CD4-positive, alpha-beta T cell treated with Interleukin-6 at 100 ng/mL for 8 hours (primary cell): Measurements from ENCODE around the gene PTPN11.

Source experiments
- DNase-seq: peaks from one replicate; pipeline ENCODE4 v3.0.0-alpha.2; 2020; ENCODE audit warnings: mixed read lengths, low spot score

The PTPN11 gene

DNA sequence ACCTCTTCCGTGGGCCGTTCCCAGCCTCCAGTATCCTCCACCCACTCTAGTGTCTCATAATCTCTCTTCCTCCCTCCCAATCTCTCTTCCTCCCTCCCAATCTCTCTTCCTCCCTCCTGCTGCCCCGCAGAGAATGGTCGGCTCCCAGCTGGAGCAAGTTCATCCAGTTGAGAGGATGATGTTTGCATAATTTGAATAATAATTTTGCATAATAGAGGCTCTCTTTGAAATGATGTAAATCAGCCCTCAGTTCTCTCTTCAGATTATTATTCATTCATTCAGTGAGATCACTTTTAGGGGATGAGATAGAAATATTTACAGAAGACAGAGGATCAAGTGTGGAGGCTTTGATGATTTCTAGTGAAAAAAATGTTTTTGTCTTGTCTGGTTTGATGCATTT, 125.0 kb downstream of the PTPN11 start:
- no peak for DNase-seq

DNA sequence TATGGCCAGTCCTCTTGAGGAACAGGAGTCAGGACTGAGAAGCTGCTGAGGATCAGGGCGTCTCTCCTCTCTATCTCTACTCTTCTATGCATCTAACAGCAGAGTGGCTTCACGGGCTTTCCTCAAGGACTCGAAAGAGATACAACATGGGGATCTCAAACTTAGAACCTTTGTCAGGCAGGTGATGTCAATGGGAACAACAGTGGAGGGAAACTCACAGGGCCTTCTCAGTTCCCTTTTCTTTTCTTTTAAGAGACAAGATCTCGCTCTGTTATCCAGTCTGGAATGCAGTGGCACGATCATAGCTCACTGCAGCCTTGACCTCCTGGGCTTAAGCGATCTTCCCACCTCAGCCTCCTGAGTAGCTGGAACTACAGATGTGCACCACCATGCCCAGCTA, 127.6 kb downstream of the PTPN11 start:
- DNase-seq: no peak

DNA sequence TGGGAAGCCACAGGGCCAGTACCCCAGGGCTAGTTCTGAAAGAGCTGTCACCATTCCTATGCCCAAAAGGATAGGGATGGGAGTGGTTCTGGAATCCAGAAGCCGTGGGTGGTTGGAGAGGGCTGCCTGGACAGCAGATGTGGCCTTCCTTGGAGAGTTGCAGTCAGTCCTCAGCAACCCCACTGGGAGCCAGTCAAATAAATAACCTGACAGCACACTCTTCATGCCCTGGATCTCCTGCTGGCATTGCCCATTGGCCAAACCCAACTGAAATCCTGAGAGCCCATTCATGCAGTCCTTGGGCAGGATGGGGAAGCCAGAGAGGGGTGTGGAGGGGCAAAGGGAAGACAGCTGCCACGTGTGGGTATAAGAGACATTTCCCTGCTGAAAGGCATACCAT, 128.2 kb downstream of the PTPN11 start:
- no peak for DNase-seq

DNA sequence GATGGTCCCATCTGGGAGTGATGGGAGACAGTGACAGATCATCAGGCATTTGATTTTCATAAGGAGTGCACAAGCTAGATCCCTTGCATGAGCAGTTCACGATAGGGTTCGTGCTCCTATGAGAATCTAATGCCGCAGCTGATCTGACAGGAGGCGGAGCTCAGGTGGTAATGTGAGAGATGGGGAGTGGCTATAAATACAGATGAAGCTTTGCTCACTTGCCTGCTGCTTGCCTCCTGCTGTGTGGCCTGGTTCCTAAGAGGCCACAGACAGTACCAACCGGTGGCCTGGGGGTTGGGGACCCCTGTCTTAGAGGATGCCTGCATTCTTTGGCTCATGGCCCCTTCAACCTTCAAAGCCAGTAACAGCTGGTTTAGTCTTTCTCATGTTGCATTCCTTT, 130.3 kb downstream of the PTPN11 start:
- DNase-seq: no peak

DNA sequence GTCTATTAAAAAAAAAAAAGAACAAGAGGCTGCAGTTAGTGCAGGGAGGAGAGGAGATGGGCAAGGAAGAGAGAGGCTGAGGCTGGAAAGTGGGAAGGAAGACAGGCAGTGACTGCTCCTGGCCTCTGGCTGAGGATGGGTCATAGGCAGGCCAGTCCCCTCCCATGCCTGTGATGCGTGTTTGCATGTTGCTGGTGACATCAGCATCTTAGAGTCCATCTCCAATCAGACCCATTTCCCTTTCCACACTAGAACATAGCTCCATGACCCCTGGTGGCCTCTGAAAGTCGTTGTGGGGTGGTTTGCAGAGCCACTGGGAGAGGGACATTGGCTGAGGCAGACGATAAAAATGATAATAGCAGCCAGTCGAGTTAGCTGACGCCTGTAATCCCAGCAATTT, 132.9 kb downstream of the PTPN11 start:
- no peak for DNase-seq

DNA sequence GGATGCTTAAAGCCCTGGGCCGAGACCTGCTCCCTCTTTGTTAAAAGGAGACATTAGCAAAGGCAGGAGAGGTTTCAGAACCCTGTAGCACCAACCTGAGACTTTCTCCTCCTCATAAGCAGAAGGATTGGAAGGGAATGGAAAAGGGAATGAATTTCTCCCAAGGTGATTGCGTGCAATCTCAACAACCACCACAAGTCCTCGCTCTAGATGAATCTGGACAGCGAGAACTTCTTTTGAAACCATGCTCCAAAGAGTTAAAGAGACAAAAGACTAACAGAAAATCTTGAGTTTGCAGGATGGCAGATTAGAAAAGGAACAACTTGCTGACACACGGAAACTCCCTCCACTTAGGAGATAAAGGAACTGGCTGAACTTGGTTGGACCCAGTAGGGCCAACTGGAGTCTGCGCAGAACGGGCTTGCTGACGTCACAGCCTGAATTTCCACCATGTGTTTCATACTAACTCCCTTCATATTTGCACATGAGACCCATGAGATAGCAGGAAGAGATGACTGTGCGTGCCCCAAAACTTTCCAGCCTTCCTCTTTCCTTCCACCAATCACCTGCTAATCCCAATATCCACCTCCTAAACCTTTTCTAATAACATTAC, 137.0 kb downstream of the PTPN11 start:
- DNase-seq: no peak

DNA sequence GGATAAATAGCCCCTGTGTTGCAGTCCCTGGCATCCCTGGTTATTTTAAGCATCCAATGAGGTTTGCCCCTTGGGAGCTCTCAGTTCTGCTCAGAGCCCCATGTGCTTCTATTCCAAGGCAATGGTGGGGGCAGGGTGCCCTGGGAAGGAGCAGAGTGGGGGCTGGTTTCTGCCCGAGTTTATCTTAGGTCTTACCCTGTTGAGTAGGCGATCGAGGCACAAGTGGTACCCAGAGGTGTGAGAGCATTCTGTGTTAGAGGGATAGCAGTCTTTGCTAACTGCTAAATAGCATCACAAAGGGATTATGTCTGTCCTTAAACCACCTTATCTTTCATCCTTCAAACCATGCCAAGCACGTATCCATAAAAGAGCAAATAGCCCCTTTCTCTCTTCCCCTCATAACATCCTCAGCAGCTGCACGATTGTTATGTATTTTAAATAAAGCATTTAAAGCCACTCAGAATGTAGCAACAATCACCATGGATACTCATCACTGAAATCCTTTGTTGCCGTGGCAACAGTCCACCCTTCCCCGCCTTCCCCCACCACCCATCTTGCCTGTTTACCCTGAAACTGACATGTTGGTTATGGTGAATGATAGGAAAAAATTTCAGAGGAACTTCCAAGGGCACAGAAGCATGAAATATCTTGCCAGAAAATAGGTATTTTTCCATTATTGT, 139.3 kb downstream of the PTPN11 start:
- no peak for DNase-seq
